AG09309 (cell line): Measurements from ENCODE around the gene SRPX.

Source experiments
- DNase-seq: peaks from one replicate; pipeline ENCODE4 v3.0.0-alpha.2; 2010; ENCODE audit warnings: low read depth
- H3K4me3 ChIP-seq: 2 replicates; pipeline ENCODE4 v1.5.1; 2011; ENCODE audit warnings: mild to moderate bottlenecking, low read depth, low read length, moderate library complexity; ENCODE audit not compliant: control insufficient read depth
- CTCF ChIP-seq: IDR thresholded peaks from 2 replicates; pipeline ENCODE4 v1.5.1; 2011; ENCODE audit warnings: mild to moderate bottlenecking, low read depth, low read length, inconsistent platforms; ENCODE audit not compliant: insufficient read depth, control insufficient read depth; ENCODE audit errors: missing control alignments

SRPX gene

DNA sequence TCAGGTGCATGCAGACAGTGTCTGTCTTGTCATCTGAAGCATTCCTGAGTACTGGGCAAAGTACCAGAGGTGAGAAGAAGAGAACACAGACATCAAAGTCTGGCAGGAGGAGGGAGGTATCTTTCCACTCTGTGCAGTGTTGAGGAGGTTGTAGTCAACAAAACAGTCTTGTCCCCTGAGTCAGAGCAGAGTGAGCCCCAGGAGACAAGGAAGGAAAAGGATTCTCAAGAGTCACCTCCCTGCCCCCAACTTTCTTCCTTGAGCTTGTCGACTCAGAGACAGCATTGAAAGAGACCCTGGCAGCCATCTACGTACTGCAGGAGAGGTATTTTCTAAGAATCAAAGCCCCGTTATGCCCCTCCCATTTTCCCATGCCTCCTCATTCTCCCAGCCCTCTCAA lies 4.4 kb upstream of the SRPX start:
- DNase-seq = no peak
- TF ChIP-seq CTCF = no peak
- no peak overlapping the region for H3K4me3 ChIP-seq

DNA sequence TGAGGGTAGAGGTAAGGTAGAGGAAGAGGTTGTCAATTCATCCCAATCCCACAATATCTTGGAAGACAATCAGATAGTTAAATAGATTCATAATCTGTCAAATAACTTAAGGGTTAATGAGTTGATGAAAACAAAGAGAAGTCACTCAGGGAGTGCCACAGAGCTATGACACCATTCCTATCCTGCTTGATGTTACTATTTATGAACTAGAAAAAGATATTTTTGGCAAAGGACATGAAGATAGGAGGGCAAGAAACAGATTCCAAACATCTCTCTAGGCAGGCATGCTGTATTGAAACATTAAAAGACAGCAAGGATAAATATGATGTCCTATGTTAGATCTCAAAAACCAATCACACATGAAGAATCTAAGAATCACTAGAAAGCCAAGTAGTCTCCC lies 3.5 kb upstream of the SRPX start:
- no peak for TF ChIP-seq CTCF
- H3K4me3 ChIP-seq = no peak overlapping the region
- no peak for DNase-seq

DNA sequence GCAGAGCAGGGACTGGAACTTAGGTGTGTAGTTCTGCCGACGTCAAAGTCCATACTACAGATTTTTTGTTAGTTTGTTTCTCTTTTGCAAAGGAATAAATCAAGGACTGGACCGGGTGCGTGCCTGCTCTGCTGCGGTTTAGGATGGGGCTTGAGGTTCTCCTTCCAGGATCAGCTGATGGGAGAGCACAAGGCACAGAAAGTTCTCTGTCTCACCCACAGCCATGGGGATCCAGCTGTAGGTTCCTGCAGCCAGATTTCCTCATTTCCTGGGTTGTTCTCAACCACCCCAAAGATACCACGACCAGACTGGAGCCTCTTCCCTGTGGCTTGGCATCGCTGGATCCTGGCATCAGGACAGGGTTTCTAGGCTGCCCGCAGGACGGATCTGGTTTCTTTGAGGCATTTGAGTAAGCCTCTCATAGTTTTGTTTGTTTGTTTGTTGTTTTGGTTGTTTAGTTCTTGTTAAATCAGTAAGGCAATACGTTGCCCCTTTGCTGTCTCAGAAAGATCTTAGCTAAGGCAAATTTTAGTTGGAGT lies 789 bp upstream of the SRPX start:
- no peak overlapping the region for H3K4me3 ChIP-seq
- no peak for DNase-seq
- TF ChIP-seq CTCF = no peak

- peak; percentile 49 for TF ChIP-seq CTCF
- H3K4me3 ChIP-seq = peak overlapping the region; percentile 64
- no peak for DNase-seq
Measured at GRCh38 chrX:38220024-38220414, 652 bp downstream of the SRPX start.

DNA sequence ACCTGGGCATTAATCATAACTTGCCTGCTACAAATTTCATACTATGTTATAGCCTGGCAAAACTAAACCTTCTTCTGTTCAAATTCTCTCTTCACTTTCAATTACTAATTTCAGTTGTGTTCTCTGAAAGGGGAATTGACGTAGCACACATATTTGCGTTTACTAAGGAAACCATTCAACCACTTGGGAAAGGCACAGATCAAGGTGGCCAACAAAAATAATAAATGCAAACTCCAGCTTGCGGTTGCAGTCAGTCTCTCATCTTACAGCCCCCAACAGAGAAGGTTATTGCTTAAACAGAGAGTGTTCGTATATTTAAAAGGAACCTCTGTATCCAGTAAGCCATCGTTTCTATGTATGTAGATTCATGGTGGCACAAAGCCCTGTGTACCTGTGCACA lies 4.0 kb downstream of the SRPX start:
- no peak overlapping the region for H3K4me3 ChIP-seq
- DNase-seq = no peak
- no peak for TF ChIP-seq CTCF

DNA sequence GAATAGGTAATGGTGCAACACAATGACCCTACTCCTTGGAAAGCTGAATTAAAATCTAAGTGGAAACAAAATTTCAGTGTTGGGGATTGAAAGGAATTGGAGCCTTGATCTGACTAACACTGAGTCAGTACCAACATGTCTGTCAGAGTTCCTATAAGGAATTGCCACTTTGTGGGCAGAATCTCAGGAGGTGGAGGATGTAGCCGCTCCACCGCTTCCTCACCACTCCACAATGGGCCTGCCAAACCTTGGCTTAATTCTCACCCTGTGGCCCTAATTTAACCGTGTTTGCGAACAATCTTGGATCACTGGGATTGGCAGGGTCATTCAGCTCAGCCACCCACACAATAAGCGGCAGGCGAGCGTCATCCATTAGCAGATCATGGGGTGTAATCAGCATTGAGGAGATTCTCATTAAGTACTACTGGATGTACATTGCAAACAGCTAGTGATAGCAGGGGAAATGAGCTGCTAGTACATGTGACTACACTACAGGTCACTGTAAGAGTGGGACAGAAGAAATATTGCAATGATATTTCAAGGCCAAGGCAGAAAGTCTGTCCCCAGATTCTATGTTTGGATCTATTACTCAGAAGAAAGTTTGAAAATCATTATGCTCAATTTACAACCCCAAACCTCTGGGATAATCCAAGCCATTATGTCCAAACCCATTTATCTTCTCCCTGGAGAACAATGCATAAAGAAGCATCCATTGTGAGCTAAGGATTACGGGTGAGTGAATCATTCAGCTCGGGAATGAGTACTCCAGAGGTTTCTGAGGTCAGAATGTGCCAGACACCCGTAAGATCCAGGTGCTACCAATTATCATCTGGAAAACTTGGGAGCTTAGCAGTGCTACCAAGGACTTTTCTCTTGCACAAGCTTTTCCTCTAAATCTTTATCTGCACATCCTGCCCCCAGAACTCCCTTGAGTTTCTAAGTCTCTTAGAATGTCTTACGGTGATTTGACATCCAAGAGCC lies 5.8 kb downstream of the SRPX start:
- no peak overlapping the region for H3K4me3 ChIP-seq
- no peak for TF ChIP-seq CTCF
- peak; percentile 78 for DNase-seq
